NOMO-1 treated with DMSO at 0.1 percent for 48 hours (cell line): ENCODE results near the gene PSRC1.
"Not testable (repeated sequence)": the region's sequence is repeated elsewhere in the genome, so short reads cannot be mapped to it uniquely, and the experiment has no call there.

ENCODE experiments used
- DNase-seq: peaks from one replicate; lab custom pipeline; 2025; ENCODE audit not compliant: unreplicated experiment; lab: John Stamatoyannopoulos, UW

PSRC1 gene

GRCh38 chr1:109282952-109283747, at the start of gene PSRC1:
Gene PSRC1 (minus strand): TSS chr1:109283145.
- peak; percentile 86 for DNase-seq

- no peak for DNase-seq
These were observed 48.2 kb upstream of the PSRC1 start for GRCh38 chr1:109331113-109331512.

DNA sequence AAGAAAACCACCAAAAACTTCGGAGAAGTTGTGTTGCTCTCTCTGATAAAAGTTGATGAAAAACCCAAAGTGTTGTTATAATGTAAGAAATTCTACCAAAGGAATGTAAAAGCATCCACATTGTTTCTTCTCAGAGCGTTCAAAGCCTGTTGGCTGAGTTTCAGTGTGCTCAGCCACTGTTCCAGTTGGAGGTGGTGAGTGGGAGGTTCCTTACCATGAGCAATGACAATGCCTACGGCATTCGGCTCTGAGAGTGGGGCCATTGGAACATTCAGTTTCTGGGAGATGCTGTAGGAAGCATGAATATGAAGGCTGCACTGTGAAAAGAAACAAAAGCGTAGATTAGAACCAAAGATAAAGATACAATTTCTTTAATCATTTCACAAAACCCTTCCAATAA, 44.3 kb upstream of the PSRC1 start:
- DNase-seq = no peak

DNA sequence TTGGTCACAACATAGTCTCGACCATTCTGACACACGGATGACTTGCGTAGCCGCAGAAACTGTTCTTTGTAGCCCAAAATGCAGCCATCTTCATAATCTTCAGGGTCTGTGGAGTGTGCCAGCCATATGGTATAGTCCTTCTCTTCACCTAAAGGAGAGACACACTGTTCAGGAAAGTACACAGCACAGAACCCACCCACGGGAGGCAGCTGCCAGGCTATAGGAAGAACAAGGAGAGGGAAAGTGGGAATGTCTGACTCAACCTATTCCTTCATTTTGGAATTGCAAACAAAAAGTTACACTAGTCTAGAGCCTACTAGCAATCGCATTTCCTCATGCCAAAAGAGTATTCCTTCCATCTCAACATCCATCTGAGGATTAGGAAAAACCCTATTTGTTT, 40.0 kb upstream of the PSRC1 start:
- no peak for DNase-seq

- DNase-seq = no peak
These were observed 36.2 kb upstream of the PSRC1 start for GRCh38 chr1:109319114-109319513.

GRCh38 chr1:109316506-109316905, 33.6 kb upstream of the PSRC1 start:
- no peak for DNase-seq

- no peak for DNase-seq
These were observed 32.3 kb upstream of the PSRC1 start for GRCh38 chr1:109315288-109315687.

DNA sequence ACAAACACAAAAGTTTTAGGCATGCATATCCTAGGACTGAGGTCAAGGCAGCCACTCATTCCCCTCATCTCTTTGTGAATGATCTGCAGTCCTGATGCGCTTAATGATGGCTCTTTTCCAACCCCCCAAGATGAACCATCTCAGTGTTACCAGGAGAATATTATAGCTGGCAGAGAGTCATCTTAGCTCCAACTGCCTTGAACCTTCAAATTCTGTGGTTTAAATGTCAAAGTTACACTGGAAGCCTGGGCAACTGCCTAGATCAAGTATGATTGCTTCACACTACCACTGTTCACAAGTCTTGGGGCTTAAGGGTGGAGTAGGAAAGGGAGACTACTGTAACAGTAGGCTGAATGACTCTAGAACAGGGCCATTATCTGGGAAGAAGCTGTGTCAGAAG, 31.9 kb upstream of the PSRC1 start:
- peak; percentile 4 for DNase-seq

- peak; percentile 34 for DNase-seq
These were observed 30.2 kb upstream of the PSRC1 start for GRCh38 chr1:109312978-109313775.

- no peak for DNase-seq
These were observed 29.3 kb upstream of the PSRC1 start for GRCh38 chr1:109312246-109312645.

DNA sequence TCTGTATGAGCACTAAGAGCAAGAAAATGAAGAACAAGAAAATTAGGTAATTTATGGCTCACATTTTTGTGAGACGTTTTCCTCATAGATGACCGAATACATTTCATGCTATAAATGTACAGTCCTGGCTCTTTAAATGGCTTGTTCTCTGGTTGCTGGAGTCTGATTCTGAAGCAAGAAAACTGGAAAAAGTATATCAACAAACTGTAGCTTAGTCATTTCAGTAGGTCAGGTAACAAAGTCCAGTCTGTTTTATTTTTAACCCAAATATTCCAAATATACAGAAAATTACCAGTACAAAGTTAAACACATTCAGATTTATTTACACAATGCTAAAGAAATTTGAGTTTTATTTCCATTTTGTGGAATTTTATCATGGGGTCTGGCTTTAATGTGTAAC, 26.4 kb upstream of the PSRC1 start:
- no peak for DNase-seq

GRCh38 chr1:109307274-109308021, 24.5 kb upstream of the PSRC1 start:
- peak; percentile 77 for DNase-seq

DNA sequence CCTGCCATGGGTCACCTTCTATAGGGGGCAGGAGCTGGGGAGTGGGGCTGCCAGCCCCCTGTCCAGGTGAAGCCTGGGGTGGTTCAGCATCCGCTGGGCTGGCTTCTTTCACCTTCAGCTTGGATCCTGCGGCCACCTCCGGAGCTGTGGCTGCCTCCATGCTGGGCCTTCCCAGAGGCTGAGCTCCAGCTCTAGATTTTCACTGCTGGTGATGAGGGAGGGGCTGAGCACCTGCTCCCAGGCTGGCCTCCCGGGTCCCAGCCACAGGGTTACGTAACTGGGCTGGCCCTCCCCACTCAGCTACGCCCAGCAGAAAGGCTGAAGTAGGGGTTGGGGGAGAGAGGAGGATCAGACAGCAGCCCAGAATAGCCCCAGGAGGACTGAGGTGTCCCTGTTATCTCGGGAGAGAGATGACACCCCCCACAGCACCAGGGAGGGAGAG, 23.9 kb upstream of the PSRC1 start, which contains the start of gene MYBPHL:
Gene MYBPHL (minus strand): TSS at position 180 of the 442 bp plus-strand sequence. CDS start 20 bp downstream, at position 160.
- DNase-seq = peak; percentile 38

DNA sequence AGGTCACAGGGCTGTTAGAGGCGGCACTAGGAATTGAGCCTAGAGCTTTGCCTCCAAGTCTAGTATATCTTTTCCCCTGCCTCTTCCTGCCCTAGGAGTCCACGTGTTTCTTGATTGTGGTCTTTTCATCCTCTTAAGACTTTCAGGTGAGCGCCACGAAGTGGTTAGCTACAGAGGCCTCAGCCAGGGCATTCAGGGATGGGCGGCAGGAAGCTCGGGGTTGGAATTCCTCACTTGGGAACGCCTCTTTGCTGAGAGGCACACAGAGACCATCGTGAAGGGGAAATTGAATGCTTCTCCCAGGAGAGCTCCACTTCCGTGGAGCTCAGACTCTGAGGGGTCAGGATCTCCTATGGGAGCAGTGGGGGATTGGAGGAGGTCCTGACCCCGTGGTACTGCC, 23.0 kb upstream of the PSRC1 start:
- DNase-seq = not testable (repeated sequence)

GRCh38 chr1:109304226-109304920, 21.4 kb upstream of the PSRC1 start:
- no peak for DNase-seq

GRCh38 chr1:109301874-109302273, 18.9 kb upstream of the PSRC1 start:
- no peak for DNase-seq

DNA sequence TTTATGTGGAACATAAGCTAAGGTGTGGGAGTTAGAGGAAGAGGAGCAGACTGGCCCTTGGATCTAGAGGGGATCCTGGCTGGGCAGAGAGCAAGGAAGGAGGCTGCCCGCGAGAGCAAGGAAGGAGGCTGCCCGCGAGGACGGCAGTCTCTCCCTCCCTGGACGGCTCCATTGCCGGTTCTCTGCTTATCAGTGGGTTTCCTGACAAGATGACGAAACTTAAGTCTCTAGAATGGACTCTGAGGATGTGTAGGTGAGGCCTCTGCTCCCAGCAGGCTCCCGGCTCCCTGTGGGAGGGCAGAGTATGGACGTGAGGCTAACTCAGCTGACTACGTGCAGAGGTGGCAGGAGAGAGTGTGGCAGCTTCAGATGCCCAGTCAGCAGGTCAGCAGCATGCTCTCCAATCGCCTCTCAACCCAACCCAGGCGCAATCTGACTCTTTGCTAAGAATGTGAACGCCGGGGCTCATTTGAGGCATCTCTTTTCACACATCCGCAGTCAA, 17.8 kb upstream of the PSRC1 start:
- DNase-seq = no peak

GRCh38 chr1:109299558-109300343, 16.8 kb upstream of the PSRC1 start:
- DNase-seq = no peak

GRCh38 chr1:109298666-109299557, 16.0 kb upstream of the PSRC1 start:
- DNase-seq = no peak
